HEK293 (cell line): Measurements from ENCODE around the gene CHSY1.
A peak's percentile ranks its signal among the peaks of the same experiment; 100 is the strongest.

ENCODE experiments used
- CTCF ChIA-PET: fragments of 350-600 bp; formaldehyde crosslinking; extraction: SDS; loops from one replicate; lab custom pipeline; 2021; ENCODE audit warnings: antibody characterized with exemption; lab: Yijun Ruan, JAX
- POLR2A ChIA-PET: fragments of 300-600 bp; formaldehyde crosslinking; extraction: SDS; loops from one replicate; lab custom pipeline; 2020; ENCODE audit warnings: antibody characterized with exemption, inconsistent platforms; lab: Yijun Ruan, JAX
- H3K27ac ChIP-seq: fragments of 200-500 bp; sonication (Bioruptor generic); 2 replicates; pipeline ENCODE4 v1.5.1; 2014; ENCODE audit warnings: low read depth, low read length, control low read depth, inconsistent platforms; ENCODE audit errors: extremely low read depth
- H3K36me3 ChIP-seq, 2 experiments: fragments of 200-500 bp in 1 of 2; sonication (Bioruptor generic) in 1 of 2; 1 replicate in 1 of 2; 2 replicates in 1 of 2; pipeline ENCODE4 v1.5.1; 2014 to 2017; ENCODE audit warnings: inconsistent platforms in 2 of 2, low read length in 2 of 2; ENCODE audit not compliant: control insufficient read depth in 2 of 2, insufficient read depth in 1 of 2
- H3K4me1 ChIP-seq: fragments of 200-500 bp; sonication (Bioruptor generic); 2 replicates; pipeline ENCODE4 v1.5.1; 2014; ENCODE audit warnings: mild to moderate bottlenecking, low read length, inconsistent platforms; ENCODE audit not compliant: control insufficient read depth, insufficient read depth
- H3K4me3 ChIP-seq: 2 replicates; pipeline ENCODE4 v1.5.1; 2011; ENCODE audit warnings: low read depth, mild to moderate bottlenecking, control low read depth, low read length, moderate library complexity
- H3K9me3 ChIP-seq: fragments of 200-500 bp; sonication (Bioruptor generic); 2 replicates; pipeline ENCODE4 v1.5.1; 2014; ENCODE audit warnings: low read depth, low read length, inconsistent platforms; ENCODE audit not compliant: control insufficient read depth, insufficient read depth
- BCL6B ChIP-seq: fragments of 450-650 bp; formaldehyde crosslinking; IDR thresholded peaks from 2 replicates; pipeline ENCODE4 v1.5.1; 2017; ENCODE audit warnings: missing biosample characterization, missing genetic modification characterization
- KLF9 ChIP-seq: fragments of 450-650 bp; formaldehyde crosslinking; IDR thresholded peaks from 2 replicates; pipeline ENCODE4 v1.5.1; 2016; ENCODE audit warnings: missing biosample characterization, missing genetic modification characterization, low read depth
- PATZ1 ChIP-seq: fragments of 450-650 bp; formaldehyde crosslinking; IDR thresholded peaks from 2 replicates; pipeline ENCODE4 v1.5.1; 2016; ENCODE audit warnings: missing biosample characterization, missing genetic modification characterization
- SP7 ChIP-seq: fragments of 450-650 bp; formaldehyde crosslinking; IDR thresholded peaks from 2 replicates; pipeline ENCODE4 v1.5.1; 2016; ENCODE audit warnings: missing biosample characterization, missing genetic modification characterization
- TSHZ1 ChIP-seq: fragments of 450-650 bp; formaldehyde crosslinking; IDR thresholded peaks from 2 replicates; pipeline ENCODE4 v1.5.1; 2016; ENCODE audit warnings: missing biosample characterization, missing genetic modification characterization, borderline replicate concordance
- ZBTB48 ChIP-seq: fragments of 450-650 bp; formaldehyde crosslinking; IDR thresholded peaks from 2 replicates; pipeline ENCODE4 v1.5.1; 2016; ENCODE audit warnings: missing biosample characterization, missing genetic modification characterization
- ZNF138 ChIP-seq: fragments of 450-650 bp; formaldehyde crosslinking; IDR thresholded peaks from 2 replicates; pipeline ENCODE4 v1.5.1; 2016; ENCODE audit warnings: missing biosample characterization, missing genetic modification characterization, borderline replicate concordance
- ZNF16 ChIP-seq: fragments of 450-650 bp; formaldehyde crosslinking; IDR thresholded peaks from 2 replicates; pipeline ENCODE4 v1.5.1; 2016; ENCODE audit warnings: low read depth, missing biosample characterization, missing genetic modification characterization
- ZNF174 ChIP-seq: fragments of 450-650 bp; formaldehyde crosslinking; IDR thresholded peaks from 2 replicates; pipeline ENCODE4 v1.5.0; 2017; ENCODE audit warnings: missing biosample characterization, mild to moderate bottlenecking, missing genetic modification characterization
- ZNF555 ChIP-seq: fragments of 450-650 bp; formaldehyde crosslinking; conservative IDR thresholded peaks from 2 replicates; pipeline ENCODE4 v1.5.1; 2017; ENCODE audit warnings: missing biosample characterization, mild to moderate bottlenecking, missing genetic modification characterization, inconsistent platforms
- ZNF654 ChIP-seq: fragments of 450-650 bp; formaldehyde crosslinking; IDR thresholded peaks from 2 replicates; pipeline ENCODE4 v1.5.1; 2016; ENCODE audit warnings: low read depth, missing biosample characterization, missing genetic modification characterization
- ZSCAN4 ChIP-seq: fragments of 450-650 bp; formaldehyde crosslinking; IDR thresholded peaks from 2 replicates; pipeline ENCODE4 v1.5.1; 2017; ENCODE audit warnings: missing biosample characterization, missing genetic modification characterization
- TF ChIP-seq, protein P1 (sequence below): fragments of 450-650 bp; formaldehyde crosslinking; IDR thresholded peaks from 2 replicates; pipeline ENCODE4 v1.5.1; 2017; ENCODE audit warnings: missing biosample characterization, missing genetic modification characterization

CHSY1 gene

GRCh38 chr15:101273534-101273933 is 21.7 kb upstream of the CHSY1 start (continued):
- TF ChIP-seq TSHZ1 (tag by site-specific recombination) = no peak
- TF ChIP-seq ZNF138 (tag by site-specific recombination) = no peak
- TF ChIP-seq KLF9 (tag by site-specific recombination) = no peak
- no peak for TF ChIP-seq ZNF16

DNA sequence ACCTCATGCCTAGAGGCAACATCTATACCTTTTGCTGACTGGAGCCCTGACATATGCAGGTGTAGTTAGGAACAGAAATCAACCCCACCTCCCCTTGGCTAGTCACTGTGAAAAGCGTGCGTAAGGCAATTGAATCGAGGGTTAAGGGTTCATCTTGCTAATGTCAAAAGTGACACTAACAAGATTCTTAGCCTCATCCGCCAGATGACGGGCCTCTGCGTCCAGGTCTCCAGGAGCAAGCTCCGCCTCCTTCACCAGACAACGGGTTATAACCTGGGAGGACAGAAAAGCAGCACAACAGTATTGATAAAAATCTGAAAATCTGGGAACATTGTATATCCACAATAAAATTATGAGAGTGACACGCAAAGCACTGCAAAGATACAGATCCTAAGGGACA is 20.7 kb upstream of the CHSY1 start:
- ChIA-PET POLR2A (interaction anchor here (1.3 kb wide), 1 partner anchor 21 kb away, joined by 7 read pairs; the partner anchor contains the start of gene CHSY1), CTCF (interaction anchor here (0.6 to 1.5 kb wide), 9 partner anchors 10 to 369 kb away, joined by 3 to 6 read pairs (median 3); no protein-coding TSS in a partner anchor)

GRCh38 chr15:101269479-101270223 is 17.8 kb upstream of the CHSY1 start:
- no peak overlapping the region for H3K4me3 ChIP-seq
- ChIA-PET CTCF (interaction anchor here (0.6 to 1.7 kb wide), 11 partner anchors 12 to 1012 kb away, joined by 3 to 7 read pairs (median 3); no protein-coding TSS in a partner anchor), POLR2A (interaction anchor here (0.7 kb wide), 1 partner anchor 389 kb away, joined by 3 read pairs; no protein-coding TSS in a partner anchor)
- TF ChIP-seq ZNF555 (tag by site-specific recombination) (no peak), PATZ1 (tag by site-specific recombination) (no peak), BCL6B (tag by site-specific recombination) (no peak), ZNF174 (no peak), ZBTB48 (tag by site-specific recombination) (peak; percentile 42)
- TF ChIP-seq, protein P1, sequence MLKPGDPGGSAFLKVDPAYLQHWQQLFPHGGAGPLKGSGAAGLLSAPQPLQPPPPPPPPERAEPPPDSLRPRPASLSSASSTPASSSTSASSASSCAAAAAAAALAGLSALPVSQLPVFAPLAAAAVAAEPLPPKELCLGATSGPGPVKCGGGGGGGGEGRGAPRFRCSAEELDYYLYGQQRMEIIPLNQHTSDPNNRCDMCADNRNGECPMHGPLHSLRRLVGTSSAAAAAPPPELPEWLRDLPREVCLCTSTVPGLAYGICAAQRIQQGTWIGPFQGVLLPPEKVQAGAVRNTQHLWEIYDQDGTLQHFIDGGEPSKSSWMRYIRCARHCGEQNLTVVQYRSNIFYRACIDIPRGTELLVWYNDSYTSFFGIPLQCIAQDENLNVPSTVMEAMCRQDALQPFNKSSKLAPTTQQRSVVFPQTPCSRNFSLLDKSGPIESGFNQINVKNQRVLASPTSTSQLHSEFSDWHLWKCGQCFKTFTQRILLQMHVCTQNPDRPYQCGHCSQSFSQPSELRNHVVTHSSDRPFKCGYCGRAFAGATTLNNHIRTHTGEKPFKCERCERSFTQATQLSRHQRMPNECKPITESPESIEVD (tag by site-specific recombination) = no peak
- H3K4me1 ChIP-seq = no peaks in the 10 kb centered on the region
- no peak overlapping the region for H3K27ac ChIP-seq
- H3K9me3 ChIP-seq = no peaks in the 10 kb centered on the region
- peaks cover 43 to 60% of the 10 kb centered on the region in 2 experiments for H3K36me3 ChIP-seq

More for the DNA sequence above, 20.7 kb upstream of the CHSY1 start:
- Histone ChIP-seq H3K4me1 (no peaks in the 10 kb centered on the region), H3K9me3 (no peaks in the 10 kb centered on the region), H3K36me3 (peaks cover 57 to 69% of the 10 kb centered on the region in 2 experiments), H3K4me3 (no peak overlapping the region), H3K27ac (no peak overlapping the region)
- TF ChIP-seq ZNF654 (tag by site-specific recombination) (no peak), SP7 (tag by site-specific recombination) (no peak), ZSCAN4 (no peak)
